Stimulated activated CD4-positive, alpha-beta T cell treated with anti-CD3 and anti-CD28 coated beads, Interleukin-4, amount 100 ng/mL, for 48 hours (primary cell): ENCODE measurements around the gene SARDH.
"Not testable (repeated sequence)": the region's sequence is repeated elsewhere in the genome, so short reads cannot be mapped to it uniquely, and the experiment has no call there.

Experiments used
- DNase-seq, 2 donors: peaks; one replicate each; pipeline ENCODE4 v3.0.0-alpha.2; 2020; ENCODE audit warnings: low read depth in 2 of 2

Gene SARDH

GRCh38 chr9:133632806-133633680 is 105.1 kb downstream of the SARDH start:
- DNase-seq = no peak

DNA sequence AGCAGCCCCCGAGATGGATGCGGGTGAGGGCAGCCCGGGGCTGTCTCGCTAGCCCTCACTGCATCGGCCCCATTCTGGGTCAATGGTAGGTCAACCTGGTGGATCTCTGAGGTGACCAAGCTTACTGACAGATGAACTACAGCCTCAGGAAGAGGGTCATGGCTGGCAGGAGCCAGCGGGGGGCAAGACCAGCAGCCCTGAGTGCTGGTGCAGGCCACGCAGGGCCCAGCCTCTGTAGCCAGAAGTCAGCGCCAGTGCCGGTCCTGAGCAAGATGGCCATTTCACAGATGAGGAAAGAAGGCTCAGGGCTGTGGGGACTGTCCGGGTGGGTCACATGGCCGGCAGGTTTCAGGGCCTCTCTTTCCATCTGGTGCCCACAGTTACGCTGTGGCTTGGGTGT is 107.0 kb downstream of the SARDH start:
- DNase-seq = no peak

- no peak for DNase-seq
Observed at GRCh38 chr9:133629221-133630110, 108.7 kb downstream of the SARDH start.

DNA sequence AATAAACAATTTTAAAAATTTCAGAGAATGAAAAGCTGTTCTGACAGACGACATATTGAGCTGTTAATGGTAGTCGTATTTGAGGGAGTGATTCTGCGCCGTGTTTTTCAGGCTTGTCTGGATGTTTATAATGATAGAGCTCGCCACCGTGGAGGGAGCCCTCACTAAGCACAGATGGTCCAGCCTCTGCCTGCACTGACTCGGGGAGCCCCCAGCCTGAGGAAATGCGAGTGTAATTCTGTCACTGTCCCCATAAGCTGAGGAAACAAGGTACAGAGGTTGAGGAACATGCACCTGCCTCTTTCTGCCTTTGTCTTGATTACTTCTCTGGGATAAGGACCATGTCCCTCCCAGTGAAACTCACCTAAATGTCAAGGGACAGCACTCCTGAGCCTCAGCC is 109.4 kb downstream of the SARDH start:
- DNase-seq = no peak

- DNase-seq = no peak
Observed at GRCh38 chr9:133627341-133627740, 110.8 kb downstream of the SARDH start.

DNA sequence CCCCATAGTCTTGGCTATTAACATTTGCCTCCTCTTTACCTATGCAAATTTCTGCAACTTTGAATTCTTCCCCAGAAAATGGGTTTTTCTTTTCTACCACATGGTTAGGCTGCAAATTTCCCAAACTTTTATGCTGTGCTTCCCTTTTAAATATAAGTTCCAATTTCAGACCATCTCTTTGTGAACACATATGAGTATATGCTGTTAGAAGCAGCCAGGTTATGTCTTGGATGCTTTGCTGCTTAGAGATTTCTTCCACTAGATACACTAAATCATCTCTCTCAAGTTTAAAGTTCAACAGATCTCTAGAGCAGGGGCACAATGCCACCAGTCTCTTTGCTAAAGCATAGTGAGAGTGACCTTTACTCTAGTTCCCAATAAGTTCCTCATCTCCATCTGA is 112.1 kb downstream of the SARDH start:
- not testable (repeated sequence) for DNase-seq

DNA sequence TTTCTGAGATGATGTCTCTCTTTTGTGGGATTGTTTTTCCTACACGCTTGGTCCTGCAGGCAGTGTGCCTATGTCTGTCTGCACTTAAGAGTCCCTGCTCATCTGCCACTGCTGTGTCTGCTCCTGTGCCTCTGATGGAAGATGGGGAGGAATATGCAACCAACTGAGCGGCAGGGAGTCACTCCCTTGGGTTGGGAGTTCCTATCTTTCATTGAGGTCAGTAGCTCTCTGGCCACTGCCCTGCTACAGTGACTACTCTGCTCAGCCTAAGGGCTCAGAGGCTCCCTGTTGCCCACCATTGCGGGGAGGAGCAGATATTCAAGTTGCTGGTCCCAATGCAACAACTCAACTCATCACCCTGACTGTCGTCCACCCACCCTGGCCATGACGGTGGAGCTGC is 115.6 kb downstream of the SARDH start:
- DNase-seq = no peak

DNA sequence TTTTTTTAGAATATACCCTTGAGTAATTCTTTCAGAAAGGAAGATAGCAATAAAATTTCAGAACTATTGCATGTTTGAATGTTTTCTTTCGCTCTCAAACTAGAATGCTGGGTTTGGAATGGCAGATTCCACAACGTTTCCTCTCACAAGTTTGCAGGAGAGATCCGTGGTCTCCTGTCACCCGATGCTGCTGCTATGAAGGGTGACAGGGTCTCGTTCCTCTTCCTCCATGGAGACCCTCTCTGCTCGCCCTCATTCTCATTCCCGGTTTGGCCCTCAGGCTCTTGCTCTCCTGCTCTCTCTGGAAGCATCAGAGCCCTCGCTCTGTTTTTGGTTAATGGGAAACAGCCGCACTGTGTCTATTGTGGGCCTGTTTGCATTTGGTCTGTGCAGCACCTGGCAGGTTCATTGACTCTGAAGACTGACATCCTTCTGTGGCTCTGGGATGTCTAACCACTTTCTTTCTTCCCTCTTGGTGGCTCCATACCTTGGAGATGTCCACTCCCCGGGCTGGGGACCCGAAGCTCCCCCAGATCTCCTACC is 116.4 kb downstream of the SARDH start:
- DNase-seq = no peak

GRCh38 chr9:133619791-133620190 is 118.4 kb downstream of the SARDH start:
- DNase-seq = peak; percentile 13 to 19

- DNase-seq = no peak
Observed at GRCh38 chr9:133618726-133619125, 119.4 kb downstream of the SARDH start.

GRCh38 chr9:133616643-133617405 is 121.3 kb downstream of the SARDH start:
- DNase-seq = no peak

- DNase-seq = no peak
Observed at GRCh38 chr9:133615606-133616188, 122.5 kb downstream of the SARDH start.

DNA sequence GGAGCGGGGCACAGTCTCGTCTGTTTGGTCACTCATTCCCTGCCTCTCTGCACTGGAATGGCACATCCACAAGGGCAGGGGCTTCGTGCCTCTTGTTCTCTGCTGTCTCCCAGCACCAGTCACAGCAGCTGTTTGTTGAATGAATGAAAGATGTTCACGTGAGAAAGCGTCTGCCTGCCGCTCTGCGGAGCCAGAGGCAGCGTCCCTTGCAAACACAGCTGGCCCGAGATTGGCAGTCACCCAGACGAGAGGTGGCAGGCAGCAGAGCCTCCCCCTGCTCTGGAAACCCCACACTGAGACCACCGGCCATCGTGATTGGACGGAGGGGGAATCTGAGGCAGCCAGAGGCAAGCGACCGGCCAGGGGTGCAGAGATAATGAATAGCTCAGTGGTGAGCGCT is 123.0 kb downstream of the SARDH start:
- DNase-seq = no peak

DNA sequence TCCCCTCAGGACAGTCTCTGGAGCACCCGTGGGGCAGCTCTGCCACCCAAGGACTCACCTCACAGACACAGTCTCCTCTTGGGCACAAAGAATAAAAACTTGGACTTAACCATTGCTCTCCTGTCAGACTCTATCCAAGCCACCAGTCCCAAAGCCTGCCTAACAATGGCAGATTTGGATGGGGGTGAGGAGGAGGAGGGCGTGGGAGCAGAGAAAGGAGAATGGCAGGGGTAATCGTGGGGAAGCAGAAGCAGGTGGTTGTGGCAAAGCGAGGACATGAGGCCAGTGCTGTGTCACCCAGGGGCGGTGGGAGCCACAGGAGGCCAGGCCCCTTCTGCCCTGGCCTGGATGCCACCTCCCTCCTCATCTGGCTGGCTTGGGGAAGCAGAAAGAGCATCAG is 123.5 kb downstream of the SARDH start:
- DNase-seq = no peak

DNA sequence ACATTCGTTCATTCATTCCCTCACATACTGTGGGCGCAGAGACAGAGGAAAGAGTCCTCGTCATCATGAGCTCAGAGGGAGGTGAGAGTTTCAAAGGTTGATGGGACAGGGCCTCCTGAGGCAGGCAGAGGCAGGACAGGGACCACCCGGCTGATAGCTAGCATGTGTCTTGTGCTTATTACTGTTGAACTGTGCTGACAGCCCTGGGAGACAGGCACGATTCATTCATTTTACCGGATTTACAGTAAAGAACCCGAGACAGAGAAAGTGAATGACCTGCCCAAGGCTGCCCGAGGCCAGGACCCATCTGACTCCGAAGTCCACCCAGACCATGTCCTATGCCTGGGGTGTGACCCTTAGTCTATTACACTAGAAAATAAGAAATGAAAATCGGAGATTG is 124.1 kb downstream of the SARDH start:
- no peak for DNase-seq
